GM12878 (cell line): ENCODE results near the gene ADAMTS18.

ENCODE experiments used
- EZH2 ChIP-seq: IDR thresholded peaks from 2 replicates; pipeline ENCODE4 v1.6.1; 2012; ENCODE audit warnings: low read depth, mild to moderate bottlenecking, control low read depth, inconsistent platforms, low read length, borderline replicate concordance; ENCODE audit not compliant: control insufficient read depth
- ZBTB33 ChIP-seq: fragments of 450-650 bp; IDR thresholded peaks from 2 replicates; pipeline ENCODE4 v1.6.1; 2017; ENCODE audit warnings: mild to moderate bottlenecking

GRCh38 chr16:77323695-77324094 lies 111.1 kb downstream of the ADAMTS18 start:
- TF ChIP-seq EZH2 (no peak), ZBTB33 (no peak)
